Parathyroid adenoma (tissue), 2 donors: ENCODE results near the gene MUS81.

Source experiments
- H2AFZ ChIP-seq: fragments of 300-600 bp; sonication (generic); one replicate; pipeline ENCODE4 v1.7.0; 2017; ENCODE audit warnings: antibody characterized with exemption, mild to moderate bottlenecking
- H3K27ac ChIP-seq: fragments of 300-600 bp; sonication (generic); one replicate; pipeline ENCODE4 v1.7.0; 2017
- H3K27me3 ChIP-seq: fragments of 300-600 bp; sonication (generic); one replicate; pipeline ENCODE4 v1.7.0; 2017; ENCODE audit warnings: low read length; ENCODE audit not compliant: control insufficient read depth, insufficient read depth
- H3K36me3 ChIP-seq: fragments of 300-600 bp; sonication (generic); one replicate; pipeline ENCODE4 v1.7.0; 2017; ENCODE audit warnings: low read length; ENCODE audit not compliant: control insufficient read depth, insufficient read depth
- H3K4me1 ChIP-seq: fragments of 300-600 bp; sonication (generic); one replicate; pipeline ENCODE4 v1.7.0; 2017; ENCODE audit warnings: control low read depth
- H3K4me2 ChIP-seq: fragments of 300-600 bp; sonication (generic); one replicate; pipeline ENCODE4 v1.7.0; 2017; ENCODE audit warnings: low read length
- H3K4me3 ChIP-seq: fragments of 300-600 bp; sonication (generic); one replicate; pipeline ENCODE4 v1.7.0; 2017; ENCODE audit warnings: low read depth, low read length
- H3K79me2 ChIP-seq: fragments of 300-600 bp; sonication (generic); one replicate; pipeline ENCODE4 v1.7.0; 2017; ENCODE audit warnings: control low read depth
- H3K9ac ChIP-seq: fragments of 300-600 bp; sonication (generic); one replicate; pipeline ENCODE4 v1.7.0; 2017; ENCODE audit warnings: mild to moderate bottlenecking
- H3K9me3 ChIP-seq: fragments of 300-600 bp; sonication (generic); one replicate; pipeline ENCODE4 v1.7.0; 2017; ENCODE audit warnings: low read length; ENCODE audit not compliant: control insufficient read depth
- TF ChIP-seq, protein P1 (sequence below): fragments of 300-600 bp; sonication (generic); IDR thresholded peaks from one replicate; pipeline ENCODE4 v1.7.0; 2017; ENCODE audit warnings: antibody characterized with exemption, mild to moderate bottlenecking
- donor health status: primary hyperparathyroidism.

The MUS81 gene

DNA sequence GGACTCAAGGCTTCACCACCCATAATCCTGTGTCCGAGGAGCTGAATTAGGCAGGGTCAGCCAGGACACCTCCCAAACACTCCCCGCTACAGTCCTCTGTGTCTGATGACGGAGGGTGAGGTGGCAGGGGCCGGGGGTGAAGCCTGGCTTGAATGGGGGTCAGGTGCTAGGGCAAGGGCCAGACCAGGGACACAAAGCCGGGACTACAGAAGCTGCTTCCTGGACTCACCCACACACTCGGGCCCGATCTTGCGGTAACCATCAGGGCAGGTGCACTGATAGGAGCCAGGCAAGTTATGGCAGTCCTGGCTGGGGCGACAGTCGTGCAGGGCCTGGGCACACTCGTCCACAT, 10.1 kb downstream of the MUS81 start:
- H2AFZ ChIP-seq = no peak overlapping the region
- H3K79me2 ChIP-seq = no peaks in the 10 kb centered on the region
- no peaks in the 10 kb centered on the region for H3K36me3 ChIP-seq
- TF ChIP-seq, protein P1, sequence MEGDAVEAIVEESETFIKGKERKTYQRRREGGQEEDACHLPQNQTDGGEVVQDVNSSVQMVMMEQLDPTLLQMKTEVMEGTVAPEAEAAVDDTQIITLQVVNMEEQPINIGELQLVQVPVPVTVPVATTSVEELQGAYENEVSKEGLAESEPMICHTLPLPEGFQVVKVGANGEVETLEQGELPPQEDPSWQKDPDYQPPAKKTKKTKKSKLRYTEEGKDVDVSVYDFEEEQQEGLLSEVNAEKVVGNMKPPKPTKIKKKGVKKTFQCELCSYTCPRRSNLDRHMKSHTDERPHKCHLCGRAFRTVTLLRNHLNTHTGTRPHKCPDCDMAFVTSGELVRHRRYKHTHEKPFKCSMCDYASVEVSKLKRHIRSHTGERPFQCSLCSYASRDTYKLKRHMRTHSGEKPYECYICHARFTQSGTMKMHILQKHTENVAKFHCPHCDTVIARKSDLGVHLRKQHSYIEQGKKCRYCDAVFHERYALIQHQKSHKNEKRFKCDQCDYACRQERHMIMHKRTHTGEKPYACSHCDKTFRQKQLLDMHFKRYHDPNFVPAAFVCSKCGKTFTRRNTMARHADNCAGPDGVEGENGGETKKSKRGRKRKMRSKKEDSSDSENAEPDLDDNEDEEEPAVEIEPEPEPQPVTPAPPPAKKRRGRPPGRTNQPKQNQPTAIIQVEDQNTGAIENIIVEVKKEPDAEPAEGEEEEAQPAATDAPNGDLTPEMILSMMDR = no peak
- H3K9me3 ChIP-seq = no peaks in the 10 kb centered on the region
- no peak overlapping the region for H3K4me2 ChIP-seq
- H3K9ac ChIP-seq = no peak overlapping the region
- no peaks in the 10 kb centered on the region for H3K4me1 ChIP-seq
- no peak overlapping the region for H3K27ac ChIP-seq
- no peak overlapping the region for H3K4me3 ChIP-seq
- no peaks in the 10 kb centered on the region for H3K27me3 ChIP-seq

DNA sequence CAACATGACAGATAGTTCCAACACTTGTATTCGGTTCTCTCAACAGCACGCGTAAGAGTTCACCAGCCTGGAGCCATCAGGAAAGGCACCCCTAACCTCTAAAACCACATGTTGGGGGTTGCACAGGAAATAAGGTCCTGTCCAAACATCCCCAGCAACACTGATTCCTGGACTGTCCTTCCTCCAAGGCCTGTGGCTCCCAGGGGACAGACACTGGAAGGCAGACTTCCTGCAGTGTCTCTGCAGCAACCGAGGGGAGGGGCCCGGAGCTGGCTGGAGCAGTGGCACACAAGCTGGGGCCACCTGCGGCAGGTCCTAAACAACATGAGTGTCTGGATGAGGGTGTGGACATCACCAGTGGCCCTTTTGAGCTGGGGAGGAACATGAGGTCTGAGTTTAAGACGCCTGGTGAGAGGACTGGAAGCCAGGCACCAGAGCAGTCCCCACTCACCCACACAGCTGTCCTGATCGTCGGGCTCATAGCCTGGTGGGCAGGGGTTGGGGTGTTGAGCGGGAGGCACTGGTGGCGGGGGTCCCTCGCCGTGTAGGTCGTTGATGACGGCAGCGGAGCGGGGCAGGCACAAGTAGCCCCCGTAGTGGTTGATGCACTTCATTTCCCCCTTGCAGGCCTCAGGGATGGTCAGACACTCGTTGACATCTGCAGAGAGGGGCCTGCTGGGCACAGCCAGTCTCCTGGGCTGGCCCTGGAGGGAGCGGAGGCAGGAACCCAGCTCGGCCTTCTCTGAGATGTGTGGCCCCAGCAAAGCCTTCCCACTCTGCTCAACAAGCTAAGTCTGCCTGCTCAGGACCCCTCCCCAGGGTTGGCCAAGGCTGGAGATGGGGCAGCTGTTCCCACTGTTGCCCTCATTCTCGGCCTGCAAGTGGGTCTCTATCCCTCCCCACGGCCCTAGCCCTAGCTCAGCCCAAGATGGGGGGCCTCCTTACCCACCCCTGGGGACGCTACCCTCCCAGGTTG, 10.8 kb downstream of the MUS81 start:
- TF ChIP-seq, protein P1 = no peak
- Histone ChIP-seq H3K4me2 (no peak overlapping the region), H2AFZ (no peak overlapping the region), H3K79me2 (no peaks in the 10 kb centered on the region), H3K4me1 (no peaks in the 10 kb centered on the region), H3K9ac (no peak overlapping the region), H3K9me3 (no peaks in the 10 kb centered on the region), H3K27me3 (no peaks in the 10 kb centered on the region), H3K36me3 (no peaks in the 10 kb centered on the region), H3K27ac (peak overlapping the region; percentile 67), H3K4me3 (no peak overlapping the region)

DNA sequence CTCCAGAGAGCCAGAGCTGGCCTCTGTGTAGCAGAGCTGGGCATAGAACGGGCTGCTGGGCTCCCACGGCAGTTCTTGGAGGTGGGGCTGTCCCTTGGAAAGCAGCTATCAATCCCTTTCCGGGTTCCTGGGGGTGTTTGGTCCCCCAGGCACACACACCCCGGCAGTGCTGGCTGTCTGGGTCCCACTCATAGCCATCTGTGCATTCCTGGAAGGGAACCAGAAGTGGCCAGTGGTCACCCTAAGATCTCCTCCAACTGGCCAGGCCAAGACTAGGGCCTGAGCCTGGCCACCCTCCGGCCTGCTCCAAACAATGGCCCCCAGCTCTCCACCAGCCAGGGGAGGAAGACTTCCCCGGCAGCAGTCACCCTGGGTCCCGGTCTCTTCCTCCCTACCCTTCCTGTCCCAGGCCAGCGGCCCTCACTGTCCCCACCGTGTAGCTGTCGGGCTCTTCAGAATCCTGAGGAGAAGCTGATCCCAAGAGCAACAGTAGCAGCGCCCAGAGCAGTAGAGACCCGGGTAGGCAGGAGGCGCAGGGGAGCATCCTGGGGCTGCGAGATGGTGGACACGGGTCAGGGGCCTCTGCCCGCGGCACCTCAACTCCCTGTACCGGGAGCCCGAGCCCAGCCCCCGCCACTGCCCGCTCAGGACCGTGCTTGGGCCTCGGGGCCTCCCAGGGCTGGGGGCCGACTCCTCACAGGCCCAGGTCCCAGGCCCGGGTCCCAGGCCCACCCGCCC, 11.7 kb downstream of the MUS81 start:
- H3K27ac ChIP-seq = peak overlapping the region; percentile 67
- peak overlapping the region; percentile 84 for H2AFZ ChIP-seq
- H3K4me2 ChIP-seq = peak overlapping the region; percentile 59
- no peaks in the 10 kb centered on the region for H3K27me3 ChIP-seq
- H3K9me3 ChIP-seq = no peaks in the 10 kb centered on the region
- H3K9ac ChIP-seq = no peak overlapping the region
- H3K4me1 ChIP-seq = no peaks in the 10 kb centered on the region
- peak overlapping the region; percentile 40 for H3K4me3 ChIP-seq
- no peaks in the 10 kb centered on the region for H3K36me3 ChIP-seq
- no peaks in the 10 kb centered on the region for H3K79me2 ChIP-seq
- TF ChIP-seq, protein P1 = no peak

DNA sequence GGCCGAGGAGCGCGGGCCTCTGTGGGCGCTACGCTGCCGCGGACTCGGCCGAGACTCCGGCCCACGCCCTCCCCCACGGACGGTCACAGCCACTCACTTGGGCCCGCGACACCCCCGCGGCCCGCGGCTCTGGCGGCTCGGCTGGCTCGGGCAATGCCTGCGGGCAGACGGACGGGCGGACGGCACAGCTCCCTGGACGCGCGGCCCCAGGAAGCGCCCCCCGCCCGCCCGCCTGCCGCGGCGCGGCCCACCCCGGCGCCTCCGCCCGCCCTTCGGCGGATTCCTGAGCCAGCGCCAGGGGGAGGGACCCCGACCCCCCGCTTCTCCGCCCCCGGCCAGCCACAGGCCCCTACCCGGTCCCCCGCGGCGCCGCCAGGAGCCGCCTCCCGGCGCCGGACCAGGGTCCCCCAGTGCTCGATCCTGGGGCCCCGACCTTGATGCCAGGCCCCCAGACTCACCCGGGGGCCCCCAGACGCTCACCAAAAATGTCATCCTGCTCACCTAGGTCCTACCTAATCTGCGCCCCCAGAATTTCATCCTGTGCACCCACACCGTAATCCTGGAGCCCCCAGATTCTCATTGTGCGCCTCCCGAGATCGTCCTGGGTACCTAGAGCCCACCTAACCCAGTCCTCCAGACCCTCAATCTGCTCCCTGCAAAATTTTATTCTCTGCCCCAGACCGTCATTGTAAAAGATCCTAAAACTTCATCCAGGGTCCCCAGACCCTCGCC, 12.5 kb downstream of the MUS81 start, which contains the start of gene EFEMP2:
Gene EFEMP2 (minus strand): TSS at position 215 of the 732 bp plus-strand sequence. CDS start 446 bp downstream, outside the sequence.
- no peaks in the 10 kb centered on the region for H3K4me1 ChIP-seq
- no peaks in the 10 kb centered on the region for H3K27me3 ChIP-seq
- H3K4me3 ChIP-seq = peak within 1 kb of the TSS; percentile 60

More for the DNA sequence above, 12.5 kb downstream of the MUS81 start, which contains the start of gene EFEMP2:
- TF ChIP-seq, protein P1 = no peak
- peak within 1 kb of the TSS; percentile 76 for H3K27ac ChIP-seq
- H3K36me3 ChIP-seq = no peaks in the 10 kb centered on the region
- H3K79me2 ChIP-seq = no peaks in the 10 kb centered on the region
- peak within 1 kb of the TSS; percentile 86 for H3K4me2 ChIP-seq
- H2AFZ ChIP-seq = peak within 1 kb of the TSS; percentile 92
- no peaks in the 10 kb centered on the region for H3K9me3 ChIP-seq
- H3K9ac ChIP-seq = no peak within 1 kb of the TSS
